Measurements from ENCODE around the gene BIN1. TPM values are rescaled to one million over a fixed set of nuclear protein-coding genes. Genes with fewer than 3 reads are reported as not detected.
A peak's percentile ranks its signal among the peaks of the same experiment; 100 is the strongest.

The BIN1 gene
- total RNA-seq: 100 to 1,000 TPM in 1 of 4 donors, 10 to 100 TPM in 3; 36.1 to 101 (median 53.9) TPM

GRCh38 chr2:127106991-127107621 is at the start of gene BIN1:
Gene BIN1, minus strand, starts transcription at chr2:127107154. Its CDS starts 211 bp downstream, at chr2:127106943.
- peak within 1 kb of the TSS; percentile 66 to 90 for H3K4me3 ChIP-seq
- ATAC-seq: peak; percentile 88
- TF ChIP-seq POLR2AphosphoS5 (IDR thresholded peaks at IDR 0.05) (peak; percentile 82), POLR2A (IDR thresholded peaks at IDR 0.05) (peak; percentile 63 to 74), EP300 (IDR thresholded peaks at IDR 0.05) (no peak)
- TF ChIP-seq, protein P1, sequence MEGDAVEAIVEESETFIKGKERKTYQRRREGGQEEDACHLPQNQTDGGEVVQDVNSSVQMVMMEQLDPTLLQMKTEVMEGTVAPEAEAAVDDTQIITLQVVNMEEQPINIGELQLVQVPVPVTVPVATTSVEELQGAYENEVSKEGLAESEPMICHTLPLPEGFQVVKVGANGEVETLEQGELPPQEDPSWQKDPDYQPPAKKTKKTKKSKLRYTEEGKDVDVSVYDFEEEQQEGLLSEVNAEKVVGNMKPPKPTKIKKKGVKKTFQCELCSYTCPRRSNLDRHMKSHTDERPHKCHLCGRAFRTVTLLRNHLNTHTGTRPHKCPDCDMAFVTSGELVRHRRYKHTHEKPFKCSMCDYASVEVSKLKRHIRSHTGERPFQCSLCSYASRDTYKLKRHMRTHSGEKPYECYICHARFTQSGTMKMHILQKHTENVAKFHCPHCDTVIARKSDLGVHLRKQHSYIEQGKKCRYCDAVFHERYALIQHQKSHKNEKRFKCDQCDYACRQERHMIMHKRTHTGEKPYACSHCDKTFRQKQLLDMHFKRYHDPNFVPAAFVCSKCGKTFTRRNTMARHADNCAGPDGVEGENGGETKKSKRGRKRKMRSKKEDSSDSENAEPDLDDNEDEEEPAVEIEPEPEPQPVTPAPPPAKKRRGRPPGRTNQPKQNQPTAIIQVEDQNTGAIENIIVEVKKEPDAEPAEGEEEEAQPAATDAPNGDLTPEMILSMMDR (IDR thresholded peaks at IDR 0.05): peak in 2 of 4 experiments; percentile 8 to 13
- peaks cover 0 to 54% (median 13%) of the 10 kb centered on the region in 3 donors for H3K4me1 ChIP-seq
- no peaks in the 10 kb centered on the region for H3K36me3 ChIP-seq
- H3K27ac ChIP-seq: peak within 1 kb of the TSS; percentile 30 to 90 (median 84)
- 0 to 13% methylated on average over 1 to 3 of the region's 77 CpGs for WGBS, 2 donors (ENCODE audit: low coverage in 1 of 2)
- H3K9me3 ChIP-seq: no peaks in the 10 kb centered on the region
- H3K27me3 ChIP-seq: no peaks in the 10 kb centered on the region

- no peak overlapping the region for H3K27ac ChIP-seq
- peak; percentile 84 for ATAC-seq
- no peaks in the 10 kb centered on the region for H3K27me3 ChIP-seq
- peaks cover 0 to 28% (median 6%) of the 10 kb centered on the region in 3 donors for H3K4me1 ChIP-seq
- H3K4me3 ChIP-seq: no peak overlapping the region
- H3K9me3 ChIP-seq: peaks cover 0 to 4% (median 0%) of the 10 kb centered on the region in 3 donors
- TF ChIP-seq, protein P1 (IDR thresholded peaks at IDR 0.05): no peak
- TF ChIP-seq POLR2AphosphoS5 (IDR thresholded peaks at IDR 0.05): peak; percentile 62
- WGBS, 2 donors (ENCODE audit: low coverage in 1 of 2): 20% methylated on average over 2 of the region's 2 CpGs; no CpG with 5 or more reads in 1 of the 2 donors
- no peaks in the 10 kb centered on the region for H3K36me3 ChIP-seq
These were observed 49.0 kb upstream of the BIN1 start for GRCh38 chr2:127155947-127156346.

DNA sequence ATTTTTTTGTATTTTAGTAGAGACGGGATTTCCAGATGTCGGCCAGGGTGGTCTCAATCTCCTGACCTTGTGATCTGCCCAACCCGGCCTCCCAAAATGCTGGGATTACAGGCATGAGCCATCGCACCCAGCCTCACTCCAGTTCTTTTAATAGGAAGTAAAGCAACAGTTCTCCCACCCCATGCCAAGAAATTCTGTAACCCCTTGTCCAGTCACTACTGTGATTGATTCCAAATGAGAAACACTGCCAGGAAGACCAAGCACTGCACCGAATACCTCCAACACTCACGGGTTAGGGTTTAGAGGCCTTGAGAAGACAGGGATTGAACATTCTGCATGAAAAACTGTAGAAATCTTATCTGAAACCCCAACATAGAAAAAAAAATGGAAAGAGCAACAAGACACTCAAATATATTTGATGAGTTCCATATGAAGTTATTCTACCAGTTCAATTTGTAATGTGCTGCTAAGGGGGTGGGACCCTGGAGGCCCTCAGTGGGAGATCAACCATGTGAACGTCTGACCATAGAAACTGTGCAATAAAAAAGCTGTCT is 48.2 kb upstream of the BIN1 start:
- H3K4me1 ChIP-seq: peaks cover 0 to 27% (median 6%) of the 10 kb centered on the region in 3 donors
- 32 to 41% methylated on average over 2 to 3 of the region's 7 CpGs for WGBS, 2 donors (ENCODE audit: low coverage in 1 of 2)
- H3K4me3 ChIP-seq: no peak overlapping the region
- H3K36me3 ChIP-seq: no peaks in the 10 kb centered on the region
- no peak for TF ChIP-seq POLR2A (IDR thresholded peaks at IDR 0.05)
- TF ChIP-seq POLR2AphosphoS5 (IDR thresholded peaks at IDR 0.05): peak; percentile 73
- H3K27ac ChIP-seq: peak overlapping the region in 3 of 4 donors; percentile 31 to 45 (median 44)
- H3K9me3 ChIP-seq: peaks cover 0 to 6% (median 0%) of the 10 kb centered on the region in 3 donors
- no peaks in the 10 kb centered on the region for H3K27me3 ChIP-seq
- peak; percentile 77 for ATAC-seq

- Histone ChIP-seq H3K9me3 (peaks cover 0 to 6% (median 0%) of the 10 kb centered on the region in 3 donors), H3K36me3 (no peaks in the 10 kb centered on the region), H3K27ac (peak overlapping the region in 2 of 4 donors; percentile 44 to 45), H3K4me3 (no peak overlapping the region), H3K27me3 (no peaks in the 10 kb centered on the region), H3K4me1 (peaks cover 0 to 27% (median 6%) of the 10 kb centered on the region in 3 donors)
- no peak for ATAC-seq
- TF ChIP-seq, protein P1 (IDR thresholded peaks at IDR 0.05): no peak
- TF ChIP-seq EP300 (IDR thresholded peaks at IDR 0.05): no peak
- TF ChIP-seq POLR2AphosphoS5 (IDR thresholded peaks at IDR 0.05): no peak
- TF ChIP-seq POLR2A (IDR thresholded peaks at IDR 0.05): no peak
- 73% methylated on average over 2 of the region's 4 CpGs; no CpG with 5 or more reads in 1 of the 2 donors for WGBS, 2 donors (ENCODE audit: low coverage in 1 of 2)
These were observed 47.4 kb upstream of the BIN1 start for GRCh38 chr2:127154396-127154795.

DNA sequence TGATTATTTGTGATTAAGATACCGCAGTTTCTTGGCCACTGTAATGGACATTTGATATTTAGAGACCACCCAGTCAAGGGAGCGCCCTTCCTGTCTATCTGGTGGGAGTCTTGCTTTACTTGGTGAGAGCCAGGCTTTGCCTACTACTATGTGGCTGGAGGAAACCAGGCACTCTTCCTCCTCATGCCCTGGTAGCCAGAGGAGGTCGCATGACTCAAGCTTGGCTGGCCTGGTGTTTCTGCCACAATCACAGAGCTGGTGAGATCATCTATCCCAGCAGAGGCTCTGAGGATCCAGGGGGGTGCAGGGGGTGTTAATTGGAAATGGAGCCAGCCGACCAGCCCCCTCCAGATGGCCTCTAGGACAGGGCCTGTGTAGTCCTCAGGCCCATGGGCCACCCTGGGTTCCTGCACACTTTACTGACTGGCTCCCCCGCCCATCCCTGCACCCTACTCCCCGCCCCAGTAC is 46.8 kb upstream of the BIN1 start:
- Histone ChIP-seq H3K27ac (no peak overlapping the region), H3K27me3 (no peaks in the 10 kb centered on the region), H3K4me1 (peaks cover 0 to 27% (median 6%) of the 10 kb centered on the region in 3 donors), H3K4me3 (no peak overlapping the region), H3K9me3 (peaks cover 0 to 6% (median 0%) of the 10 kb centered on the region in 3 donors), H3K36me3 (no peaks in the 10 kb centered on the region)
- TF ChIP-seq, protein P1 (IDR thresholded peaks at IDR 0.05): no peak
- TF ChIP-seq EP300 (IDR thresholded peaks at IDR 0.05): no peak
- TF ChIP-seq POLR2AphosphoS5 (IDR thresholded peaks at IDR 0.05): no peak
- no peak for TF ChIP-seq POLR2A (IDR thresholded peaks at IDR 0.05)
- peak; percentile 14 for ATAC-seq
- WGBS, 2 donors (ENCODE audit: low coverage in 1 of 2): 80 to 81% methylated on average over 3 to 5 of the region's 6 CpGs

Measured in gastroesophageal sphincter (tissue), 4 donors.